Smooth muscle cell (in vitro differentiated cells): Measurements from ENCODE around the gene MC3R. TPM values are rescaled to one million over a fixed set of nuclear protein-coding genes. Genes with fewer than 3 reads are reported as not detected.
"Not testable (repeated sequence)": the region's sequence is repeated elsewhere in the genome, so short reads cannot be mapped to it uniquely, and the experiment has no call there.

Experiments
- DNase-seq: peaks from one replicate; lab custom pipeline; 2025; ENCODE audit not compliant: unreplicated experiment; lab: John Stamatoyannopoulos, UW
- H2AFZ ChIP-seq: fragments of 200-600 bp; sonication (generic); 2 replicates; pipeline ENCODE4 v1.6.0; 2016; ENCODE audit warnings: antibody characterized with exemption, low read depth, mild to moderate bottlenecking
- H3F3A ChIP-seq: fragments of 200-600 bp; sonication (generic); 2 replicates; pipeline ENCODE4 v1.6.0; 2017; ENCODE audit warnings: antibody characterized with exemption, low read depth
- H3K27ac ChIP-seq: fragments of 200-600 bp; sonication (generic); 2 replicates; pipeline ENCODE4 v1.5.1; 2016; ENCODE audit warnings: low read depth, mild to moderate bottlenecking
- H3K27me3 ChIP-seq: fragments of 200-600 bp; sonication (generic); 2 replicates; pipeline ENCODE4 v1.6.1; 2016; ENCODE audit warnings: low read depth, mild to moderate bottlenecking
- H3K36me3 ChIP-seq: fragments of 200-600 bp; sonication (generic); 2 replicates; pipeline ENCODE4 v1.5.1; 2016; ENCODE audit warnings: low read depth
- H3K4me1 ChIP-seq: fragments of 200-600 bp; sonication (generic); 2 replicates; pipeline ENCODE4 v1.5.1; 2016; ENCODE audit warnings: low read depth
- H3K4me2 ChIP-seq: fragments of 200-600 bp; sonication (generic); 2 replicates; pipeline ENCODE4 v1.6.0; 2016; ENCODE audit warnings: mild to moderate bottlenecking
- H3K4me3 ChIP-seq: fragments of 200-600 bp; sonication (generic); 2 replicates; pipeline ENCODE4 v1.5.1; 2016; ENCODE audit warnings: mild to moderate bottlenecking
- H3K79me2 ChIP-seq: fragments of 200-600 bp; sonication (generic); 2 replicates; pipeline ENCODE4 v1.6.0; 2016; ENCODE audit warnings: low read depth, mild to moderate bottlenecking
- H3K9ac ChIP-seq: fragments of 200-600 bp; sonication (generic); 2 replicates; pipeline ENCODE4 v1.6.0; 2016; ENCODE audit warnings: low read depth
- H3K9me3 ChIP-seq: fragments of 200-600 bp; sonication (generic); replicated peaks from 2 replicates; pipeline ENCODE4 v1.5.1; 2016; ENCODE audit warnings: low read depth
- H4K20me1 ChIP-seq: fragments of 200-600 bp; sonication (generic); 2 replicates; pipeline ENCODE4 v1.6.0; 2016; ENCODE audit warnings: low read depth
- CTCF ChIP-seq: fragments of 200-600 bp; sonication (generic); IDR thresholded peaks from 2 replicates; pipeline ENCODE4 v1.5.1; 2017; ENCODE audit warnings: borderline replicate concordance, mild to moderate bottlenecking, antibody characterized with exemption; ENCODE audit not compliant: insufficient read depth, poor library complexity, severe bottlenecking
- WGBS: methylation state at CpG from one replicate; pipeline ENCODE4 v1.1.7; 2016; ENCODE audit warnings: low lambda C conversion rate; 5-methylcytosine and 5-hydroxymethylcytosine counted together
- polyA plus RNA-seq: library from polyadenylated mRNA; unstranded; fragments of >200 nt; fragmentation: Nextera tagmentation; extraction: Ambion mirVana; gene quantifications from 2 replicates; pipeline ENCODE4 v1.2.1, GENCODE V29; 2016
- total RNA-seq: library from RNA; depleted of rRNA; stranded (reverse); fragments of >200 nt; gene quantifications from 2 replicates; pipeline ENCODE4 v1.2.3, GENCODE V29; 2014

Gene MC3R
- total and polyA plus RNA-seq, 2 experiments from 2014 or later, result not detected

DNA sequence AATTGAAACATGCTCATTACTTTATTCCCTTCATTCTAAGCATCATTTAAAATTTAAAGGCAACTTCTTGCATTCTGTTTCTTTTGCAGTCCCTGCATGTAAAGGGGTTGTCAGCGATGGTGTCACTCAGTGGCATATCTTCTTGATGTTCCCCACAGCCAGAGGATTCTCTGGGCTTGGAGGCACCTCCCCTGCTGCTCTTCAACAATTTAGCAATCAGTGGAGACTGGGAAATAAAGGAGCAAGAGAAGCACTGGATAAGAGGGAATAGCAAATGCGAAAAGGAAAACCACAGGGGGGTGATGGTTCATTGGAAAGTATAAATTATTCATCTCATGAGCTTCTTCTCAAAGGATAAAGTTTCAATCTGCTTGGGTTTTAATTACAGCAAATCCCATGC lies 30.7 kb upstream of the MC3R start:
- H3K4me1 ChIP-seq, result no peaks in the 10 kb centered on the region
- TF ChIP-seq CTCF, result no peak
- no peaks in the 10 kb centered on the region for H4K20me1 ChIP-seq
- no peak overlapping the region for H3K9ac ChIP-seq
- H3F3A ChIP-seq, result no peaks in the 10 kb centered on the region
- H3K4me2 ChIP-seq, result no peak overlapping the region
- H2AFZ ChIP-seq, result no peak overlapping the region
- H3K27ac ChIP-seq, result no peak overlapping the region
- no peaks in the 10 kb centered on the region for H3K36me3 ChIP-seq
- no peaks in the 10 kb centered on the region for H3K9me3 ChIP-seq
- no peak for DNase-seq
- no peaks in the 10 kb centered on the region for H3K27me3 ChIP-seq
- WGBS, result 32% methylated on average over 2 of the region's 2 CpGs
- no peaks in the 10 kb centered on the region for H3K79me2 ChIP-seq
- no peak overlapping the region for H3K4me3 ChIP-seq

DNA sequence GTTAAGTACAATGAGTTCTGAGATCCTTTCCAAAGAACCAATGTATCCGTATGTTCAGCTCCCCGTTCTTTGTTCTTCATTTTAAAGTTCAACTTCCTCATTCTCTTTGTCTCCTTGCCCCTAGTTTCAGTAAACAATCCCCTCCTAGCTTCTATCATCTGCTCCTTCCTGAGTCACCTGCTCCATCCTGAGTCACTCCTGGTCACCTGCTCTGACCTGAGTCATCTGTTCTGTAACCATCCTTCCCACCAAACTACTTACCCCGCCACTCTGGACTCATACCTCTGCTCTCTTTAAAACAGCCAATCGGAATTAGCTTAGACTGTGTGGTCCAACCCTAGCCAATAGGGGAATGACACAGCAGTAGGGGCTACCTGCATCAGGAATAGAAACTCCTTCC lies 27.3 kb upstream of the MC3R start:
- not testable (repeated sequence) for H3K4me2 ChIP-seq, DNase-seq, H3F3A ChIP-seq, H4K20me1 ChIP-seq, H3K9ac ChIP-seq, H3K9me3 ChIP-seq, H3K27me3 ChIP-seq, H3K27ac ChIP-seq, H3K4me3 ChIP-seq, H2AFZ ChIP-seq, H3K79me2 ChIP-seq, H3K4me1 ChIP-seq, H3K36me3 ChIP-seq
- 82% methylated on average over 4 of the region's 4 CpGs for WGBS

DNA sequence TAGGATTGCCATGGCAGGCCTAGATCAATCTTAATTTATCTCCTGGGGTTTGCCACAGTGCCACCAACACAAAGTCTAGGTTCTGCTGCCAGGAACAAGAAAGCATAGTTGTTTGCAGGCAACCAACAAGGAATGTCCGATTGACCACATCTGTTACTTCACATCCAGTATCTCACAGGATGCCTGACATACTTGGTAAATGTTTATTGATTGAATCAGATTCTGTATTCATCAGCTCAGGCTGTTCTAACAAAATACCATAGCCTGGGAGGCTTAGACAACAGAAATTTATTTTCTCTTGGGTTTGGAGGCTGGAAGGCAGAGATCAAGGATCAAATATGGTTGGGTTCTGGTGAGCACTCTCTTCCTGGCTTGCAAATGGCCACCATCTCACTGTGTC lies 26.3 kb upstream of the MC3R start:
- no peaks in the 10 kb centered on the region for H3K27me3 ChIP-seq
- WGBS, result 57% methylated on average over 1 of the region's 1 CpG
- H3K9ac ChIP-seq, result no peak overlapping the region
- no peaks in the 10 kb centered on the region for H3K4me1 ChIP-seq
- H3K4me2 ChIP-seq, result no peak overlapping the region
- no peaks in the 10 kb centered on the region for H4K20me1 ChIP-seq
- TF ChIP-seq CTCF, result no peak
- H3K27ac ChIP-seq, result no peak overlapping the region
- no peaks in the 10 kb centered on the region for H3K9me3 ChIP-seq
- no peak overlapping the region for H3K4me3 ChIP-seq
- DNase-seq, result no peak
- no peak overlapping the region for H2AFZ ChIP-seq
- H3K36me3 ChIP-seq, result no peaks in the 10 kb centered on the region
- H3F3A ChIP-seq, result no peaks in the 10 kb centered on the region
- H3K79me2 ChIP-seq, result no peaks in the 10 kb centered on the region

GRCh38 chr20:56222945-56223344 lies 25.6 kb upstream of the MC3R start:
- Histone ChIP-seq H4K20me1 (no peaks in the 10 kb centered on the region), H3K4me2 (no peak overlapping the region), H3K27me3 (no peaks in the 10 kb centered on the region), H3K4me3 (no peak overlapping the region), H3K36me3 (no peaks in the 10 kb centered on the region), H3F3A (no peaks in the 10 kb centered on the region), H3K27ac (no peak overlapping the region), H3K79me2 (no peaks in the 10 kb centered on the region), H3K9ac (no peak overlapping the region), H2AFZ (no peak overlapping the region), H3K9me3 (no peaks in the 10 kb centered on the region), H3K4me1 (no peaks in the 10 kb centered on the region)
- TF ChIP-seq CTCF, result no peak
- DNase-seq, result no peak
- WGBS, result 72% methylated on average over 2 of the region's 2 CpGs
